HG02610 (cell line): ENCODE data around the gene TUBA3C.
"Not testable (repeated sequence)": the region's sequence is repeated elsewhere in the genome, so short reads cannot be mapped to it uniquely, and the experiment has no call there.

ENCODE experiments used
- ATAC-seq: cut with Tn5 transposase; IDR thresholded peaks from one replicate; pipeline ENCODE4 v1.9.1; 2021; ENCODE audit warnings: mild to moderate bottlenecking, moderate library complexity; ENCODE audit not compliant: unreplicated experiment

TUBA3C gene

GRCh38 chr13:19181621-19182485, at the start of gene TUBA3C:
TUBA3C (minus strand) TSS chr13:19181824; CDS start chr13:19181747, 77 bp downstream.
- ATAC-seq, result no peak

DNA sequence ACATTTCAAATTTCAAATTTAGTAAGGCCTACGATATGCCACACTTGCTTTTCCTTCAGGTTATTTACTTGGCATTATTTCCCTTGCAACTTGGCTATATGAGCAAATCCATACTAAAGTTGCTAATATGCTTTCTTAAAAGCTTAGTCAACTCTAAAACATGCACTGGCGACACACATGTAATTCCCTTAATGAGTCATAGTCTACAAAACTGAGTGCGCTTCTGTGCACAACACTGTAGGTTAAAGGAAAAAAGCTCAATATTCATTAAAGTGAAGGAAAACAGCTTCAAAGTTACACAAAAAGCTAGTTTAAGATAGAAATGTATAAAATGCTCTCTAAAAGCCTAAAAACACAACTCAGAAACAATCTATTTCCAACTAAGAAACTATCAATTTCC, 25.8 kb upstream of the TUBA3C start:
- not testable (repeated sequence) for ATAC-seq

- not testable (repeated sequence) for ATAC-seq
Measured at GRCh38 chr13:19192622-19193021, 11.0 kb upstream of the TUBA3C start.

DNA sequence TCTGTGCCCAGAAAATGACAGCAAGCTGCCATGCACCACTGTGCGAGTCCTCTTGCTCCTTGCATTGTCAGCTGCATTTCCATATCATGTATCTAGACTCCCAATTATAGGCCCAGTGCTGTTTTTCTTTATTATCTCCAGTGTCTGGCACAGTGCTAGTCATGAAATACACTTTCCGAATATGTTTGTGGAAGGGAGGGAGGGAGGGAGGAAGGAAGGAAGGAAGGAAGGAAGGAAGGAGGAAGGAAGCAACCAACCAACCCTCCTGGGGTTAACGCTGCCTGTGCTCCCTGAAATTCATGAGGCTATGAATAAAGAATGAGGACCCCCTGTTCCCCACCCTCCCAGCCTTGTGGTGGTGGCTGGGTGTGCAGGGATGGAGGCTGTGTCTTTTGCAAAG, 8.3 kb upstream of the TUBA3C start:
- ATAC-seq, result not testable (repeated sequence)

DNA sequence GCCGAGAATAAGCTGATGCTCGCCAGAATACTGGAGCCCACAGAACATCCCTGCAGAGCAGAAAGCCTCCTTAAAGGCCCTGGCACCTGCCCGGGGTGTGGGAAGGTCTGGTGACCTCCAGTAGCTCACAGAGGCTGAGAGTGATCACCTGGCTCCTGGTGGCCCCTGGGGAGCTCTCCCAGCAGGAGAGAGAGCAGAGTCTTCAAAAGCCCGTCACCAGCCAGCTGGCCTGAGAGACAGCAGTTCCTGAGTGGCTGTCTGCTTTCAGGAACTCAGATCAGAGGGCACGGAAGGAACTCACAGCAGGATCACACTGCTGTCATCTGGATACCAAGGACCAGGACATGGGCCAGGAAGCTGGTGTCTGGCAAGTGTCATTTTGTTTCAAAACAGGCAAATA, 7.7 kb upstream of the TUBA3C start:
- not testable (repeated sequence) for ATAC-seq

GRCh38 chr13:19185865-19186645, 4.4 kb upstream of the TUBA3C start:
- ATAC-seq, result no peak

DNA sequence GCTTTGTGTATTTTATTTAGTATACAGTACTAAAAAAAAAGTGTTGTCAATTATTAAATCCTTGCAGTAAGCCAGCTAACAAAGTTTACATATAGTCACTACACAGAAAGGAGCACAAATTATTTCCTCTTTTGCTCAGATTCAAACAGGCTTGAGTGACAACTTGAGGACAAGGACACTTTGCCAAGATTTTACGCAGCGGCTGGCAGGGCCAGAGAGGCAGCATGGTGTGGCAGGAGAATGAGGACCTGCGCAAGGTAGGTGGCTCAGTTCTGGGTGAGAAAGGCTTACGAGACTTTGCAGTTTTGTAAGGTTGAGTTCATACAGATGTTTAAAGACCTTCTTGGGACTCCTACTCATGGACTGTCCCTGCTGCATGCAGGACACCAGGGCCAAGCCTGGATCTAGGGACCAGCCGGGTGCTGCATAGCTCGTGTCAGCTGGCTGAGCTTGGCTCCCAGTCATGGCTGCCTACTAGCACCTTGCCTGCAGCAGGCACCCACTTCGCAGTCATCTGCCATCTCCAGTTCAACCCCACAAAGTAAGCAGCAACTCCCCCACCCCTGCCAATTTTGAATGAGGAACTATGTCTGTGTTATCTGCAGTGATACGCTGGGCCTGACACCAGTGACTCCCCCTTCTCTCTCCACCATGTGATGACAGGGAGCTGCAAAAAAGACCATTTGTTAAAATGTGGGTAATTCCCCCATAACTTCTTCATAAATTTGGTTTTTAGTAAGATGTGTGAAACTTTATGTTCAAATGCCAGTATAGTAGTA, 3.7 kb upstream of the TUBA3C start:
- ATAC-seq, result no peak

GRCh38 chr13:19184176-19184575, 2.6 kb upstream of the TUBA3C start:
- ATAC-seq, result no peak

DNA sequence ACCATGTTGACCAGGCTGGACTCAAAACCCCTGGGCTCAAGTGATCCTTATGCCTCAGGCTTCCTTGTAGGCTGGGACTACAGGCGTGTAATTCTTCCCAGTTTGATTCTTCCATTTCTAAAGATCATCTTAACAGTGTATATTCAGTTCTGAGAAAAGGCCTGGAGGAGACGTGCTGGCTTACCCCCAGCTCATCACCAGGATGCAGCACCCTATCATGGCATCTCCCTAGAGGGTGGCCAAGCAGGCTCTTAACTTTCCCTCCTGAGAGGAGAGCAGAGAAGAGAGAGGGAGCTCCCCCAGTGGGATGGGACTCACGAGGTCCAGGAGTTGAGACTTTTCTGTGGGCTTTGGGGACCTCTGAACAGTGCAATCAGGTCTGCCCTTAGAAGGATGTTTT, 2.1 kb upstream of the TUBA3C start:
- no peak for ATAC-seq

DNA sequence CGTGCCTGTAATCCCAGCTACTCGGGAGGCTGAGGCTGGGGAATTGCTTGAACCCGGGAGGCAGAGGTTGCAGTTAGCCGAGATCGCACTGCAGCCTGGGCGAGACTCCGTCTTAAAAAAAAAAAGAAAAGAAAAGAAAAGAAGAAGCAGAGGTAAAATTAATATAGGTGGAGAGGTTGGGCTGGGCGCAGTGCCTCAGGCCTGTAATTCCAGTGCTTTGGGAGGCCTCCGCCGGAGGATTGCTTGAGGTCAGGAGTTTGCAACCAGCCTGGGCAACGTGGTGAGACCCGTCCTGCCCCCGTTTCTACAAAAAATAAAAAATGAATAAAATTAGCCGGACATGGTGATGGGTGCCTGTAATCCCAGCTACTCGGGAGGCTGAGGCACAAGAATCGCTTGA, 912 bp upstream of the TUBA3C start:
- no peak for ATAC-seq

DNA sequence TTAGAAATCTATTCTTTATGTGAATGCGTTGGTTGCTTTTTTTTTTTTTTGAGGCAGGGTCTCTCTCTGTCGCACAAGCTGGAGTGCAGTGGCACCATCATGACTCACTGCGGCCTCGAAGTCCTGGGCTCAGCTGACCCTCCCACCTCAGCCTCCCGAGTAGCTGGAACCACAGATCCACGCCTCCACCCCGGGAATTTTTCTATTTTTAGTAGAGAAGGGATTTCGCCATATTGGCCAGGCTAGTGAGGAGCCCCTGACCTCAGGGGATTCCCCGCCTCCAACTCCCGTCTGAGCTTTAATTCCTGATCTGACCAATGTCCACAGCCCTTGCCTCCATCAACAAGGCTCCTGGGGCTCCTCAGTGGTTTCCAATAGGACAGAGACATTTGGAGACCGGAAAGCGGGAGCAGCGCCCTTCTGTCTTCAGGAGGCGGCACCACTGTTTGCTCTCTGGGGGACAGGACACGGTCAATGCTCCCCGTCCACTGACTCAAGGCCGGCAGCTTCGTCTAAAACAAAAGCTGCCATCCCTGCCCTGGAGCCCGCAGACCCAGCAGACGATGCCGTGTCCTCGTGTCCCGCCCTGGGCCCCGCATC, 503 bp downstream of the TUBA3C start:
- no peak for ATAC-seq

DNA sequence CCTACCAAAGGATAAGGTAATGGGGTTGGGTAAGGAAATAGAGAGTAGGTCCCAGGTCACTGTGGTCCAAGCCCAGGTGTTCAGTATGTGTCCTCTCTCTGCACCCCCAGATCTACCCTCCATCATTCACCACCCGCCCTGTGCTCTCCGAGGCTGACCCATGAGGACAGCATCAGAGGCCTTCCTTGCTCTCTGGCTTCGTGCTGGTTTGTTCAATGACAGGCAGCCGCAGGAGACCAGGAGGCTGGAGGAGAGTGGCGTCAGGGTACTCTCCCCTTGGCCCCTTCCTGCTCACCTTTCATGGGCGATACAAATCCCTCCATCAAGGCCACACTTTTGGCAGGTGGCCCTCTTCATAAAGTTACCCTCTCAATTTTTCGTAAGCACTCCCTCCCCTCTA, 1.7 kb downstream of the TUBA3C start:
- ATAC-seq, result no peak

DNA sequence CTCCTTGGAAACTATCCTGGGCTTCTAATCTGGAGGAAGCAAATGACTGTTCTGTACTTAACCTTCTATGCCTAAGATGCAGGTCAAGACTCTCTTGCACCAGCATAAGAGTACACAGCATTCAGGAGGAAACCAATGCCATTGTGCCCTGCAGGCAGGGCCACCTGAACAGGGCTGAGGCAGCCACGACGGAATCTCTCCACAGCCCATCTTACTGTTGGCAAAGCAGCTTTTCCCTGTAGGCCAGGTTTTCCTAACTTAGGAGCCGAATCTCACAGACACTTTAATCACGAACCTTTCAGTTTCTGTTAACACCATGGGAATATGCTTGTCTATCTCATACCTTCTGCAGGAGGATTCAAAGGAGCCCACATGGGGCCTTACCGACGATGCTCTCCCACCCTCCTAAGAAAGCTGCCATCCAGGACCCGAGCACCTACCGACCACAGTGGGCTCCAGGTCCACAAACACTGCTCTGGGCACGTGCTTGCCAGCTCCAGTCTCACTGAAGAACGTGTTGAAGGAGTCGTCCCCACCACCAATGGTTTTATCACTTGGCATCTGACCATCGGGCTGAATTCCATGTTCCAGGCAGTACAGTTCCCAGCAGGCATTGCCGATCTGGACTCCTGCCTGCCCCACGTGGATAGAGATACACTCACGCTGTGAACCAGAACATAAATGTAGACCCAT, 2.6 kb downstream of the TUBA3C start:
- ATAC-seq, result no peak

DNA sequence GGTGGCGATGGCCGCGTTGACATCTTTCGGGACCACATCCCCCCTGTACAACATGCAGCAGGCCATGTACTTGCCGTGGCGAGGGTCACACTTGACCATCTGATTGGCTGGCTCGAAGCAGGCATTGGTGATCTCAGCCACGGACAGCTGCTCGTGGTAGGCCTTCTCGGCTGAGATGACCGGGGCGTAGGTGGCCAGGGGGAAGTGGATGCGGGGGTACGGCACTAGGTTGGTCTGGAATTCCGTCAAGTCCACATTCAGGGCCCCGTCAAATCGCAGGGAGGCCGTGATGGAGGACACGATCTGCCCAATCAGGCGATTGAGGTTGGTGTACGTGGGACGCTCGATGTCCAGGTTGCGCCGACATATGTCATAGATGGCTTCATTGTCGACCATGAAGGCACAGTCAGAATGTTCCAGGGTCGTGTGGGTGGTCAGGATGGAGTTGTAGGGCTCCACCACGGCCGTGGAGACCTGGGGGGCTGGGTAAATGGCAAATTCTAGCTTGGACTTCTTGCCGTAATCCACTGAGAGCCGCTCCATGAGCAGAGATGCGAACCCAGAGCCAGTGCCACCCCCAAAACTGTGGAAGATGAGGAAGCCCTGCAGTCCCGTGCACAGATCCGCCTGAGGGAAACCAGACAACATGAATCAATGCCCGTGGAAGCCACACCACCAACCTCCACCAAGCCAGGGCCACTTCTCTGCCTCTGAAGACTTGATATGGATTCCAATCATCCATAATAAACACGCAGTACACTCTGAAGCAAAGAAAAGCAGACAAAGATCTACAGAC, 4.4 kb downstream of the TUBA3C start:
- not testable (repeated sequence) for ATAC-seq

DNA sequence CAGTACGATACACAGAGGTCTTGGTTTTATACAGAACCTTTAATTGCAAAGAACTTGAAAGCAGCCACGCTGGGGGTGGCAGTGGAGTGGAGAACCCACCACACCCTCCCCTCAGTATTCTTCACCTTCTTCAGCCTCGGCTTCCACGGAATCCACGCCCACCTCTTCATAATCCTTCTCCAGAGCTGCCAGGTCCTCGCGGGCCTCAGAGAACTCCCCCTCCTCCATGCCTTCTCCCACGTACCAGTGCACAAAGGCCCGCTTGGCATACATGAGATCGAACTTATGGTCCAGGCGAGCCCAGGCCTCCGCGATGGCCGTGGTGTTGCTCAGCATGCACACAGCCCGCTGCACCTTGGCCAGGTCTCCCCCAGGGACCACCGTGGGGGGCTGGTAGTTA, 7.9 kb downstream of the TUBA3C start:
- no peak for ATAC-seq

DNA sequence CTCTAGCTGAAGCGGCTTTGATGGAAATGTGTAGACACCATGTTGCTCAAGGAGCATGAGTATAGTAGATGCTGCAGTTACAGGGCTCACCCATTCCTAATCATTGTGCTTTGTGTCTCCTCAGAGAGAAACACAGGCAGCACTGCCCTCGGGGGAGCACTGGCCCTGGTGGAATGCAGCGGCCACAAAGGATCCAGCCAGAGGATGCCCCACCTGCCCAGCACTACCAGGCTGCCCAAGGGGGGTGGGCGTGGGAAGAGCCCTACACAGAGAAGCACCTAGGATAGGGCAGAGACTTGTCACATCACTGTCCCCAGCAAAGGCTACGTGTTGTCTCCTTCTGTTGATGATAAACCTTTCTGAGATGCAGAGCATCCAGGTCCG, 9.0 kb downstream of the TUBA3C start:
- ATAC-seq, result no peak

DNA sequence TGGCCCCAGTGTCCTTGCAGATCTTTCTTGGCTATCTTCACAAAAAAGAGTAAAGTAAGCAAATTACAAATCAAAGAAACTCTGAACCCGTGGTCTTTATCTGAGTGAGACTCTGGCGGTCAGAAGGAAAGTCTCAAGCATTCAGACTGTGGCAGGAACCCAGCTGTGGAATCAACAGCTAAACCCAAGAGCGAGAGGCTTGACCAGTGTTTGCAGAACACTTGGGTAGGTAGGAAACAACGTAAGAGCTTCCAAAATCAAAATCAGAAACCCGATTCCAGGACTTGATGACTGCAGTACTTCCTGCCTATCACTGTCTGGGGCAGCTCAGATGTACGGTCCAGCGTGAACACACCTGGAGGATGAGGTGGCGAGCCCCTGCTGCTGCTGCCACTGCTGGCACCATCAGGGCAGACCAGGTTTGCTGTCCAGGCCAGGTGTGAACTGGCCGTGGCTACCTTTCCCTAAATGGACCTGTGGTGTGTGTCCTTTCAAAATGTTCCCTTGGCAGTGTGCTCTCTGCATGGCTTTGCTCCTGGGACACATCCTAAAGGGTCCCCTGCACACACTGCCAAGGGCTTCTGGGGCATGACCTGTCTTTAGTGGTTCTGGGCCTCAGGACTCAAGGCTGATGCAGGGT, 9.5 kb downstream of the TUBA3C start:
- ATAC-seq, result no peak

DNA sequence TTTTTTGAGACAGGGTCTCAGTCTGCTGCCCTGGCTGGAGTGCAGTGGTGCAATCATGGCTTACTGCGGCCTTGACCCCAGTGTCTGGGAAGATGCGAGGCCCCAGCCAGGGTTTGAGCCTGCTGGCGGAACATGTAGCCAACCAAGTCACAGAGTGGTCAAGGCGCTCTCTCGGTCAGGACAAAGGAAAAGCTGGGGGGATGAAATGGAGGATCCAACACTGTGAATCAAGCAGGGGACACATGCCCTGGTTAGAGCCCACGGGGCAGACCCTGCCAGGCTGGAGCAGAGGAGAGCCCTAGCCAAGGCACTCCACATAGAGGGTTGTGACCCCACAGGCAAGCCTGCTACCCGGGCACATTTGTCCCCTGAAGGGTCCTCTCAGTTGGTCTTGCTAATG, 10.1 kb downstream of the TUBA3C start:
- no peak for ATAC-seq

GRCh38 chr13:19169991-19170390, 11.6 kb downstream of the TUBA3C start:
- ATAC-seq, result no peak
